Keratinocyte (primary cell): ENCODE measurements around the gene CACNA2D2. TPM values are rescaled to one million over a fixed set of nuclear protein-coding genes. Genes with fewer than 3 reads are reported as not detected.

ENCODE experiments used
- DNase-seq: peaks from one replicate; pipeline ENCODE4 v3.0.0-alpha.2; 2011; ENCODE audit warnings: low read depth, missing footprints, low spot score
- FAIRE-seq: peaks from 2 replicates; lab custom pipeline; 2011; peaks lifted over from hg19 to GRCh38; lab: Jason Lieb, UNC
- H2AFZ ChIP-seq: 2 replicates; pipeline ENCODE4 v1.6.0; 2012; ENCODE audit warnings: low read length, control low read depth, inconsistent platforms; ENCODE audit not compliant: control insufficient read depth
- H3K27ac ChIP-seq: 2 replicates; pipeline ENCODE4 v1.5.1; 2011; ENCODE audit warnings: low read length; ENCODE audit not compliant: control insufficient read depth, insufficient read depth
- H3K27me3 ChIP-seq: 3 replicates; pipeline ENCODE4 v1.6.0; 2011; ENCODE audit warnings: low read length; ENCODE audit not compliant: control insufficient read depth, insufficient read depth; ENCODE audit errors: extremely low read depth
- H3K36me3 ChIP-seq, 2 experiments: 2 replicates in 1 of 2; 3 replicates in 1 of 2; pipeline ENCODE4 v1.5.1; 2011; ENCODE audit warnings: low read length in 2 of 2, mild to moderate bottlenecking in 1 of 2; ENCODE audit not compliant: control insufficient read depth in 2 of 2, insufficient read depth in 2 of 2; ENCODE audit errors: extremely low read depth in 1 of 2
- H3K4me1 ChIP-seq: 3 replicates; pipeline ENCODE4 v1.5.1; 2011; ENCODE audit warnings: low read length; ENCODE audit not compliant: control insufficient read depth, insufficient read depth; ENCODE audit errors: extremely low read depth
- H3K4me2 ChIP-seq: 3 replicates; pipeline ENCODE4 v1.6.0; 2011; ENCODE audit warnings: low read depth, low read length; ENCODE audit not compliant: control insufficient read depth, insufficient read depth; ENCODE audit errors: extremely low read depth
- H3K4me3 ChIP-seq, 3 experiments: fragments of 200-600 bp in 1 of 3; sonication (generic) in 1 of 3; 2 replicates in 2 of 3; 3 replicates in 1 of 3; pipeline ENCODE4 v1.5.1; 2011 to 2016; ENCODE audit warnings: low read length in 3 of 3, mild to moderate bottlenecking in 3 of 3, control low read depth in 2 of 3, inconsistent platforms in 1 of 3, low read depth in 1 of 3, mixed read lengths in 1 of 3, mixed run types in 1 of 3, moderate library complexity in 1 of 3; ENCODE audit not compliant: control insufficient read depth in 2 of 3, insufficient read depth in 2 of 3; ENCODE audit errors: extremely low read depth in 1 of 3
- H3K79me2 ChIP-seq: 2 replicates; pipeline ENCODE4 v1.6.0; 2012; ENCODE audit warnings: low read length; ENCODE audit not compliant: control insufficient read depth, insufficient read depth
- H3K9ac ChIP-seq: 3 replicates; pipeline ENCODE4 v1.6.0; 2011; ENCODE audit warnings: low read length; ENCODE audit not compliant: control insufficient read depth, insufficient read depth; ENCODE audit errors: extremely low read depth
- H3K9me1 ChIP-seq: 3 replicates; pipeline ENCODE4 v1.6.0; 2011; ENCODE audit warnings: low read length; ENCODE audit not compliant: control insufficient read depth, insufficient read depth; ENCODE audit errors: extremely low read depth
- H3K9me3 ChIP-seq: 2 replicates; pipeline ENCODE4 v1.5.1; 2012; ENCODE audit warnings: low read depth, low read length; ENCODE audit not compliant: control insufficient read depth
- H4K20me1 ChIP-seq: 3 replicates; pipeline ENCODE4 v1.6.0; 2011; ENCODE audit warnings: low read length; ENCODE audit not compliant: control insufficient read depth, insufficient read depth; ENCODE audit errors: extremely low read depth
- CTCF ChIP-seq, 3 experiments: IDR thresholded peaks in 1 of 3; conservative IDR thresholded peaks in 1 of 3; optimal IDR thresholded peaks in 1 of 3; 2 replicates in 2 of 3; 3 replicates in 1 of 3; pipeline versions ENCODE3 to v1.5.1; 2011; ENCODE audit warnings: low read length in 3 of 3, mild to moderate bottlenecking in 3 of 3, moderate library complexity in 2 of 3, control low read depth in 1 of 3, inconsistent platforms in 1 of 3; ENCODE audit not compliant: insufficient read depth in 2 of 3; ENCODE audit errors: extremely low read depth in 1 of 3
- EZH2 ChIP-seq: IDR thresholded peaks from one replicate; pipeline ENCODE4 v1.6.1; 2012; ENCODE audit warnings: inconsistent platforms, mild to moderate bottlenecking, low read length, moderate library complexity
- dilution Hi-C: fragments of 300-500 bp; cut with MboI; formaldehyde crosslinking; loops from one replicate; pipeline ENCODE4 v1.7.0; 2020; ENCODE audit warnings: low sequenced_read_pairs; ENCODE audit not compliant: extremely low pct_ligation_motif_present
- polyA plus RNA-seq, 5 experiments: library from polyadenylated mRNA; depleted of rRNA in 3 of 5; stranded (reverse) in 3 of 5; stranded (forward) in 1 of 5; unstranded in 1 of 5; fragments of >200 nt; gene quantifications; 1 replicate in 1 of 5; 2 replicates in 3 of 5; 3 replicates in 1 of 5; pipeline versions ENCODE4 v1.2.1 to v1.2.3, GENCODE V29; 2011 to 2012; ENCODE audit warnings: missing spikeins in 2 of 5, low read depth in 1 of 5, low replicate concordance in 1 of 5

The CACNA2D2 gene
- polyA plus RNA-seq, 1 donor (not counting 4 experiments of a cell fraction or from before 2014, with no cell fraction given) = 0.04 TPM

DNA sequence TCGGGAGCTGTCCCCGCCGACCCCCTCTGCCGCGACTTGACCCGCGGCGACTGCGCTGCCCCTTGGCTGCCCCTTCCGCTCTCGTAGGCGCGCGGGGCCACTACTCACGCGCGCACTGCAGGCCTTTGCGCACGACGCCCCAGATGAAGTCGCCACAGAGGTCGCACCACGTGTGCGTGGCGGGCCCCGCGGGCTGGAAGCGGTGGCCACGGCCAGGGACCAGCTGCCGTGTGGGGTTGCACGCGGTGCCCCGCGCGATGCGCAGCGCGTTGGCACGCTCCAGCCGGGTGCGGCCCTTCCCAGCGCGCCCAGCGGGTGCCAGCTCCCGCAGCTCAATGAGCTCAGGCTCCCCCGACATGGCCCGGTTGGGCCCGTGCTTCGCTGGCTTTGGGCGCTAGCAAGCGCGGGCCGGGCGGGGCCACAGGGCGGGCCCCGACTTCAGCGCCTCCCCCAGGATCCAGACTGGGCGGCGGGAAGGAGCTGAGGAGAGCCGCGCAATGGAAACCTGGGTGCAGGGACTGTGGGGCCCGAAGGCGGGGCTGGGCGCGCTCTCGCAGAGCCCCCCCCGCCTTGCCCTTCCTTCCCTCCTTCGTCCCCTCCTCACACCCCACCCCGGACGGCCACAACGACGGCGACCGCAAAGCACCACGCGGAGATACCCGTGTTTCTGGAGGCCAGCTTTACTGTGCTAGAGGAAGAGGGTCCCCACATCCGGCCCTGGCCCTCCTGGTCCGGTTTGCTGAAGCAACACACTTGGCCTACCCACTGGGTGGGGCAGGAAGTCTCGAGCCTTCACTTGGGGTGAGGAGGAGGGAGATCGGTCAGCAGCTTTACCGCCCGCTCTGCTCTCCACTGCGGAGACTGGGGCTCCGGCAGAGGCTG lies 162.7 kb downstream of the CACNA2D2 start, which contains the start of gene RASSF1:
RASSF1 (minus strand) TSS at position 389 of the 882 bp plus-strand sequence; CDS start at position 358, 31 bp downstream.
- H3K9me3 ChIP-seq = no peaks in the 10 kb centered on the region
- TF ChIP-seq CTCF (optimal IDR thresholded peaks at IDR 0.05 in 1 of 3, IDR thresholded peaks at IDR 0.05 in 1 of 3, conservative IDR thresholded peaks at IDR 0.05 in 1 of 3; ENCODE audit: extremely low read depth in 1 of 3, insufficient read depth in 2 of 3, low read length in 3 of 3) = no peak
- no peak for TF ChIP-seq EZH2
- H3K4me3 ChIP-seq = peak within 1 kb of the TSS; percentile 44 to 74 (median 69)
- FAIRE-seq (no peak), DNase-seq (no peak)
- peaks cover 39% of the 10 kb centered on the region for H3K4me1 ChIP-seq
- peak within 1 kb of the TSS; percentile 61 for H3K27ac ChIP-seq
- no peaks in the 10 kb centered on the region for H3K27me3 ChIP-seq
- dilution Hi-C loops = no loop called here
- H3K79me2 ChIP-seq = peaks cover 18% of the 10 kb centered on the region
- H3K36me3 ChIP-seq = no peaks in the 10 kb centered on the region
- peak within 1 kb of the TSS; percentile 71 for H3K9ac ChIP-seq
- no peaks in the 10 kb centered on the region for H3K9me1 ChIP-seq
- H2AFZ ChIP-seq = peak within 1 kb of the TSS; percentile 82
- H4K20me1 ChIP-seq = no peaks in the 10 kb centered on the region
- H3K4me2 ChIP-seq = peak within 1 kb of the TSS; percentile 92

GRCh38 chr3:50340147-50340447 lies 163.3 kb downstream of the CACNA2D2 start:
- H3K27ac ChIP-seq = peak overlapping the region; percentile 61
- peaks cover 24% of the 10 kb centered on the region for H3K79me2 ChIP-seq
- H3K4me3 ChIP-seq = peak overlapping the region; percentile 44 to 74 (median 69)
- H2AFZ ChIP-seq = peak overlapping the region; percentile 82
- no peaks in the 10 kb centered on the region for H3K9me3 ChIP-seq
- H3K4me1 ChIP-seq = peaks cover 41% of the 10 kb centered on the region
- FAIRE-seq = no peak
- no peak for DNase-seq
- H3K36me3 ChIP-seq = no peaks in the 10 kb centered on the region
- H3K9me1 ChIP-seq = no peaks in the 10 kb centered on the region
- H3K27me3 ChIP-seq = no peaks in the 10 kb centered on the region
- dilution Hi-C loops = no loop called here
- H3K4me2 ChIP-seq = peak overlapping the region; percentile 92
- no peaks in the 10 kb centered on the region for H4K20me1 ChIP-seq
- H3K9ac ChIP-seq = peak overlapping the region; percentile 71
- no peak for TF ChIP-seq EZH2
- TF ChIP-seq CTCF (optimal IDR thresholded peaks at IDR 0.05 in 1 of 3, IDR thresholded peaks at IDR 0.05 in 1 of 3, conservative IDR thresholded peaks at IDR 0.05 in 1 of 3; ENCODE audit: extremely low read depth in 1 of 3, insufficient read depth in 2 of 3, low read length in 3 of 3) = no peak
